Activated CD4-positive, alpha-beta T cell treated with anti-CD3 and anti-CD28 coated beads, Interleukin-2, amount 50 U/mL, for 24 hours (primary cell): ENCODE data around the gene TEKT3.

Source experiments
- DNase-seq, 2 donors: peaks; one replicate each; pipeline ENCODE4 v3.0.0-alpha.2; 2020; ENCODE audit warnings: low read depth in 1 of 2, low spot score in 1 of 2

Gene TEKT3

GRCh38 chr17:15350777-15351477 is 9.5 kb upstream of the TEKT3 start:
- no peak for DNase-seq

- no peak for DNase-seq
These were observed 7.7 kb upstream of the TEKT3 start for GRCh38 chr17:15349119-15349518.

- DNase-seq: no peak
These were observed 6.6 kb upstream of the TEKT3 start for GRCh38 chr17:15348021-15348420.

- no peak for DNase-seq
These were observed 4.7 kb upstream of the TEKT3 start for GRCh38 chr17:15346066-15346595.

- DNase-seq: no peak
These were observed 2.4 kb upstream of the TEKT3 start for GRCh38 chr17:15343749-15344148.

- DNase-seq: no peak
These were observed 1.1 kb upstream of the TEKT3 start for GRCh38 chr17:15342460-15342859.

GRCh38 chr17:15341966-15342365 is 569 bp upstream of the TEKT3 start:
- DNase-seq: no peak

GRCh38 chr17:15340966-15341365 is 431 bp downstream of the TEKT3 start:
- DNase-seq: no peak

- no peak for DNase-seq
These were observed 6.0 kb downstream of the TEKT3 start for GRCh38 chr17:15335446-15335845.

GRCh38 chr17:15334266-15334665 is 7.1 kb downstream of the TEKT3 start:
- no peak for DNase-seq

GRCh38 chr17:15332338-15332737 is 9.1 kb downstream of the TEKT3 start:
- DNase-seq: no peak

GRCh38 chr17:15323131-15323530 is 18.3 kb downstream of the TEKT3 start:
- DNase-seq: no peak

- DNase-seq: no peak
These were observed 19.7 kb downstream of the TEKT3 start for GRCh38 chr17:15321556-15322251.

GRCh38 chr17:15319452-15320010 is 21.9 kb downstream of the TEKT3 start:
- no peak for DNase-seq

GRCh38 chr17:15311996-15312395 is 29.4 kb downstream of the TEKT3 start:
- no peak for DNase-seq

- DNase-seq: no peak
These were observed 31.6 kb downstream of the TEKT3 start for GRCh38 chr17:15309793-15310192.

GRCh38 chr17:15309236-15309635 is 32.2 kb downstream of the TEKT3 start:
- no peak for DNase-seq

- no peak for DNase-seq
These were observed 32.6 kb downstream of the TEKT3 start for GRCh38 chr17:15308758-15309157.

GRCh38 chr17:15307710-15308111 is 33.7 kb downstream of the TEKT3 start:
- no peak for DNase-seq

GRCh38 chr17:15303851-15304250 is 37.5 kb downstream of the TEKT3 start:
- no peak for DNase-seq

- DNase-seq: no peak
These were observed 38.1 kb downstream of the TEKT3 start for GRCh38 chr17:15303268-15303667.

GRCh38 chr17:15301845-15302244 is 39.6 kb downstream of the TEKT3 start:
- DNase-seq: no peak
